HG03064 (cell line): ENCODE data around the gene TDRD12.
A peak's percentile ranks its signal among the peaks of the same experiment; 100 is the strongest.
"Not testable (repeated sequence)": the region's sequence is repeated elsewhere in the genome, so short reads cannot be mapped to it uniquely, and the experiment has no call there.

ENCODE experiments used
- ATAC-seq: cut with Tn5 transposase; IDR thresholded peaks from one replicate; pipeline ENCODE4 v1.9.1; 2021; ENCODE audit warnings: low read depth; ENCODE audit not compliant: unreplicated experiment

The TDRD12 gene

DNA sequence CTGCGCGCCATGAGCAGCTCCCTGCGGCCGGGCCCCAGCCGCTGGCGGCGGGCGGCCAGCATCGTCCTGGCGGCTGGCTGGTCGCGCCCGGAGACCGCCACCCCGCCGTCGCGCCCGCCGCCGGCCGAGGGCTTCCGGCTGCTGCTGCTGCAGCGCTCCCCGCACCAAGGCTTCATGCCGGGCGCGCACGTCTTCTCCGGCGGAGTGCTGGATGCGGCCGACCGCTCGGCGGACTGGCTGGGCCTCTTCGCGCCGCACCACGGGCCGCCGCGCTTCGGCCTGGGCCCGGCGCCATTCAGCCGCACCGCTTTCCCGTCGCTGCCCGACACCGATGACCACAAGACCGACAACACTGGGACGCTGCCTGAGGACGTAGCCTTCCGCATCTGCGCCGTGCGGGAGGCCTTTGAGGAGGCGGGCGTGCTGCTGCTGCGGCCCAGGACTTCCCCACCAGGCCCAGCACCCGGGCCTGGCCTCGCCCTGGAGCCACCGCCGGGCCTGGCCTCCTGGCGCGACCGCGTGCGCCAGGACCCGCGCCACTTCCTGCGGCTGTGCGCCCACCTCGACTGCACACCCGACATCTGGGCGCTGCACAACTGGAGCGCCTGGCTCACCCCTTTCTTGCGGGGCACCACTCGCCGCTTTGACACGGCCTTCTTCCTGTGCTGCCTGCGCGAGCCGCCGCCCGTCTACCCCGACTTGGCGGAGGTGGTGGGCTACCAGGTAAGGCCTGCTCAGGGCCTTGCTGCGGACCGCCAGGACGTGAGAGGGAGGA is 27.4 kb upstream of the TDRD12 start:
- ATAC-seq: peak; percentile 62

DNA sequence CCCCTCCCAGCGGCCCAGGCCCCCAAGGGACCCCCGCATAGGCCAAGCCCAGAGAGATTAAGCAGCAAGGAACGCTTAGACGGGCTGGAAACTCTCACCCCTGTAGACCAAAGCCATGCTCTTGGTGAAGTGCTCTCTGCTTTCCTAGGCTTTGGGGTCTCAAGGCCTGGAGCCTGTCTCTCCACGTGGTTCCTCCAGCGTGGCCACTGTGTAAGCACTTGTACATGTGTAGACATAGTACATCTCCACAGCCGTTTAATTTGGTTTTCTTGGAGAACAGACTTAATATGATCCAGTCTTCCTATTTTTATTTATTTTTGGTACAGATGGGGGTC is 26.9 kb upstream of the TDRD12 start:
- ATAC-seq: peak; percentile 11

DNA sequence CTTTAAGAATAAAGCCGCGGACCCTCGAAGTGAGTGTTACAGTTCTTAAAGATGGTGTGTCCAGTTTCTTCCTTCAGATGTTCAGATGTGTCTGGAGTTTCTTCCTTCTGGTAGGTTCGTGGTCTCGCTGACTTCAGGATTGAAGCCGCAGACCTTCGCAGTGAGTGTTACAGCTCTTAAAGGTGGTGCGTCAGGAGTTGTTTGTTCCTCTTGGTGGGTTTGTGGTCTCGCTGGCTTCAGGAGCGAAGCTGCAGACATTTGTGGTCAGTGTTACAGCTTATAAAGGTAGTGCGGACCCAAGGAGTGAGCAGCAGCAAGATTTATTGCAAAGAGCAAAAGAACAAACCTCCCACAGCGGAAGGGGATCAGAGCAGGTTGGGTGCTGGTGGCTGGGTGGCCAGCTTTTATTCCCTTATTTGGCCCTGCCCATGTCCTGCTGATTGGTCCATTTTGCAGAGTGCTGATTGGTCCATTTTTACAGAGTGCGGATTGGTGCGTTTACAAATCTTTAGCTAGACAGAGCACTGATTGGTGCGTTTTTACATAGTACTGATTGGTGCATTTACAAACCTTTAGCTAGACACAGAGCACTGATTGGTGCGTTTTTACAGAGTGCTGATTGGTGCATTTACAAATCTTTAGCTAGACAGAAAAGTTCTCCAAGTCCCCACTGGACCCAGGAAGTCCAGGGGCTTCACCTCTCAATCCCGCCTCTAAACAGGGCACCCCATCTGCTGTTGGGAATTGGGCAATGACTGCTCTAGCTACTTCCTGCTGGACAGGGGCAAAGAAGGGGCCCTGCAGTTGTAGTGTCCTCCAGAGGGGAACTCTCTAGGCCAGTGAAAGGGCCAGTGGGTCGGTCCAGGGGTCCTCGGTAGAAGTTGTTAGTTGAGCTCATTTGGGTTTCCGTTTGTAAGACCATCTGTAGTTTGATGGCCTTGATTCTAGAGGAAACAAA is 26.1 kb upstream of the TDRD12 start:
- not testable (repeated sequence) for ATAC-seq

DNA sequence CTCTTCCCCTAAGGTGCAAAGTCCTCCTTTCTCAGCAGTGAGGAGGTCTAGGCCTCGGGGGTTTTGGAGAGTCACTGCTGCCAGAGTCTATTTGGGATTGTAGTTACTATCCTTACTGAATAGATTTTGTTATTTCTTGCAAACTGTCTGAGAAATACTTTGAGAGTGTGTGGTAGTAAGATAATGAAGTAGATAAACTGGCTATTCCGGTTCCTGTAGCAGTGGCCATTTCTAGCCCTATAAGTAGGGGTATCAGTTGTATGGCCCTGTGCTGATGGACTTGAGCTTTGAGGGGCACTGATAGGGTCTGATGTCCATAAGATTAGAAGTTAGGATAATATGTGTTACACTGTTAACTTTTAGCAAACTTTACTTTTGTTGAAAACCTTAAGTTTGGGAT is 25.3 kb upstream of the TDRD12 start:
- not testable (repeated sequence) for ATAC-seq

DNA sequence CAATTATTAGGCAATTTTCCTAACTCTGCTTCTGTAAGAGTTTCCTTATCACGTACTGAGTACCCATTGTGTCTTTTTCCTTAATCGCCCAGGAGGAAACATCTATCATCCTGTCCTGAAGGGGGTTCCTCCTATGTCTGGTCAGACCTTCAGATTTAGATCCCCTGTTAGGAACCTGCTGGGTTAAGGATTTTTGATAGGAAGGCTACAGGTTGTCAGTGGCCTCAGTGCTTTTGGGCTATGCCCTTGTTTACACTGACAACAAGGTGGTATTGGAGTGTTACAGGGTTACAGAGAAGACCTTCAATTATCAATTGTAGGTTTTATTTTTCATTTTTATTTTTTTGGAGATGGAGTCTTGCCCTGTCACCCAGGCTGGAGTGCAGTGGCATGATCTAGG is 24.7 kb upstream of the TDRD12 start:
- not testable (repeated sequence) for ATAC-seq

DNA sequence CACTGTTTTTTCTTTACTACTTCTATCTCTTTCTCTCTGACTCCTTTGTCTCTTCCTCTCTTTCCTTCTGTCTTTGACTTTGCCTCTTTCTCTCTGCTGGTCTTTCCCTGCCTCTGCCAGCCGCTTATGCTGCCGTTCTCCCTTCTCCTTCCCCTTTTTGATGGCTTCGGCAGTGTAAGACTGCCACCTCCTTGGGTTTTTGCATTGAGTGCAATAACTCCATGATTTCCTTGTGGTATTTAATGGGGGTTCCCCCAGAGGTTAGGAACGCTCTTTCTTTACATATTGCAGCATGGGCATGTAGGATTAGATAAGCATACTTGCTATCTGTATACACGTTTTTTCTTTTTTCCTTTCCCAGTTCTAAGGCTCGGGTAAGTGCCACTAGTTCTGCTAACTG is 24.1 kb upstream of the TDRD12 start:
- ATAC-seq: not testable (repeated sequence)

DNA sequence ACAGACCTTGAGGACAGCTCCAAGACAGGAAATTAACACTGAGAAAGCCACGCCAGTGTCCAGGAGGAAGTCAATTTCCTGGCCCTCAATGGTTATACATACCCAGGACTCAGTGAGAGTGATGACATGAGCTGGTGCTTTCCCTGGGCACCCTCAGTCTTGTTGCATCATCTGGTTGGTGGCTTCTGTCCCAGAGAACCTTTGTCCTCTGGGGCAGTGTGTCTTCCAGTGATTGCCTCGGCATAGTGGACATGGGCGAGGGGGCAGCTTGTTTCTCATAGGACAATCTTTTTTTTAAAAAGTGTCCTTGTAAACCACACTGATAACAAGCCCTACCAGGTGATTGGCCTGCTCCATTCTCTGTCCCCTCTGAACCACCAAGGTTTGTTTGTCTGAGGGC is 22.8 kb upstream of the TDRD12 start:
- not testable (repeated sequence) for ATAC-seq

DNA sequence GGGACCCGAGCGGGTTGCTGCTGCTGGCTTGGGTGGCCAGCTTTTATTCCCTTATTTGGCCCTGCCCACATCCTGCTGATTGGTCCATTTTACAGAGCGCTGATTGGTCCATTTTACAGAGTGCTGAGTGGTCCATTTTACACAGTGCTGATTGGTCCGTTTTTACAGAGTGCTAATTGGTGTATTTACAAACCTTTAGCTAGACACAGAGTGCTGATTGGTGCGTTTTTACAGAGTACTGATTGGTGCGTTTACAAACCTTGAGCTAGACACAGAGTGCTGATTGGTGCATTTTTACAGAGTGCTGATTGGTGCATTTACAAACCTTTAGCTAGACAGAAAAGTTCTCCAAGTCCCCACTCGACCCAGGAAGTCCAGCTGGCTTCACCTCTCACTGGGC is 19.4 kb upstream of the TDRD12 start:
- ATAC-seq: not testable (repeated sequence)

DNA sequence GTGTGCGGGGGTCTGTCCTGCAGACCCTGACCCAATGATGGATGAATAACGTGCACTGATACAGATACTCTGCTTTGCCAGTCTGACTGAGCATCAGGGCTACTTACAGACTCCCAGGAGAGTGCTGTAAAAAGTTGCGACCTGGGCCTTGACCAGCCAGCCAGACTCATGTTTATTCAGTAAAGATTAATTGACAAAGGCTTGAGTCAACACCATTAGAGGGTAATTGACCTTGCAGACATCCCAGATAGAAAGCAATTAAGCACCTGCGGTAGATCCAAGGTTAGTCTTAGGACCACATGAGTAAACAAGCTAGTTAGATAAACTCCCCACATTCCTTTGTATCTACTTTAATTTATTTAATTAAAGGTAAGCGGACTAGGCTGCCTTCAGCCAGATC is 17.6 kb upstream of the TDRD12 start:
- no peak for ATAC-seq

DNA sequence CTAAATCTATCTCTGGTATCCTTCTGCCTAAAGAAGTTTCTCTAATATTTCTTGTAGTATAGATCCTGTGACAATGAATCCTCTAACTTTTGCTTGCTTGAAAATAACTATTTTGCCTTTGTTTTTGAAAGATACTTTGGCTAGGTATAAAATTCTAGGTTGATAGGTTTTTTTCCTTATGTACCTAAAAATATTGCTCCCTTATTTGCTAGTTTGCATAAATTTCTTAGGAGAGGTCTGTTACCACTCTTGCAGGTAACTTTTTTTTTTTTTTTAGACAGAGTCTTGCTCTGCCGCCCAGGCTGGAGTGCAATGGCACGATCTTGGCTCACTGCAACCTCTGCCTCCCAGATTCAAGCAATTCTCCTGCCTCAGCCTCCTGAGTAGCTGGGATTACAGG is 15.6 kb upstream of the TDRD12 start:
- not testable (repeated sequence) for ATAC-seq

DNA sequence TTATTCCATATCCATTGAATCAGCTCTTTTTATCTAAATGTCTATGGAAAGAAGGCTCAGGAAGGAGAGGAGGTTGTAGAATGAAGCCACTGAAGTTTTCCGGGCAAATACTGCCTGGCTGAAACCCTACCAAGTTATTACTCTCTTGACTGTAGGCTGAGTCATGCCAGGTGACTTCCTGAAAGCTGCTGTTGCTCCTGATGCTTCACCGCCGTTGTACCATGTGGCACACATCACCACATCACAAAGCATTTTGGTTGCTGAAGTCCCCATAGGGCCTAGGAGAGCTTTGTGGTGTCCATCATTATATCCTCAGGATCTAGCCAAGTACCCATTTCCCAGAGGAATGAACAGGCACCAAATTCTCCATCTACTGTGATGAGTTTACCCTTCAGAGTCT is 11.1 kb upstream of the TDRD12 start:
- no peak for ATAC-seq

DNA sequence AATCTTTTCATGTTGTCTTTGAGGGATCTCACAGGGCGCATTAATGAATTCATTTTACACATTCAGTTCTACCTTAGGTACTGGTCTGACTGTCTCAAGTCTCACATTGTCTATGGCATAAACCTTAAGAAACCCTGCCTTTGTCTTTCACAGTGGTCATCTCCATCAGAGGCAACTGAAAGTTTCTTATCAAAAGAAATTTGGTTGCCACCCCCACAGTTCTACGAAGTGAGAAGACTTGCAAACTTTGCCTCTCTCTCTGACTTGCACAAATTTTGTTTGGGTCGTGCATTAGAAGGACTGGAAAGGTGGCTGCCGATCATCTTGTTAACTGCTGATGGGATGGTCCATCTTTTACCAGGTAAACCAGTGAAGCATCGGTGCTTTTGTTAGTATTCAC is 10.5 kb upstream of the TDRD12 start:
- ATAC-seq: no peak

DNA sequence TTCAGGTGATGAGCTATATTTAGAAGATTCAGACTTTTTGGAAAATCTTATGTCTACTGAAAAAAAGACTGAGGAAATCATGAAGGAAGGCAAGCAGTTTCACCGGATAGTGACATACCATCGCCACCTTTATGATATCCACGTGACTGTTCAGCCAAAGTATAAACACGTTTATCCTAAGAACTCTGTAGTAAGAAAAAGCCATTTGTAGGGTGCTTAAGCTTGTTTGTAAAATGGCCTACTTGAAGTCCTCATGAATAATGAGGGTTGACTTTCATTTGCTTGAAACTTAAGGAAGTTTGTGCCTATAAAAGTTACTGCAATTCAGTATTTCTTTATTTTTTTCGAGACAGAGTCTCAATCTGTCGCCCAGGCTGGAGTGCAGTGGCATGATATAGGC is 7.8 kb upstream of the TDRD12 start:
- ATAC-seq: no peak

DNA sequence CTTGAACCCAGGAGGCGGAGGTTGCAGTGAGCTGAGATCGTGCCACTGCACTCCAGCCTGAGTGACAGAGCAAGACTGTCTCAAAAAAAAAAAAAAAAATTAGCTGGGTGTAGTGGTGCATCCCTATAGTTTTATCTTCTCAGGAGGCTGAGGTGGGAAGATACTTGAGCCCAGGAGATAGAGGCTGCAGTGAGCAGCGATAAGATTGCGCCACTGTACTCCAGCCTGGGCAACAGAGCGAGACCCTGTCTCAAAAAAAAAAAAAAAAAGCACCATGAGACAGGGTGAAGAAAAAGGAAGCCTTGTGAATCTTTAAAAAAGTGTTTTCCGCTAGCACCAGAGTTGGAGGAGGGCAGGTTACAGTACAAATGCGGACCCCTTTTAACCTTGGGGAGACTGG is 3.4 kb upstream of the TDRD12 start:
- ATAC-seq: not testable (repeated sequence)

DNA sequence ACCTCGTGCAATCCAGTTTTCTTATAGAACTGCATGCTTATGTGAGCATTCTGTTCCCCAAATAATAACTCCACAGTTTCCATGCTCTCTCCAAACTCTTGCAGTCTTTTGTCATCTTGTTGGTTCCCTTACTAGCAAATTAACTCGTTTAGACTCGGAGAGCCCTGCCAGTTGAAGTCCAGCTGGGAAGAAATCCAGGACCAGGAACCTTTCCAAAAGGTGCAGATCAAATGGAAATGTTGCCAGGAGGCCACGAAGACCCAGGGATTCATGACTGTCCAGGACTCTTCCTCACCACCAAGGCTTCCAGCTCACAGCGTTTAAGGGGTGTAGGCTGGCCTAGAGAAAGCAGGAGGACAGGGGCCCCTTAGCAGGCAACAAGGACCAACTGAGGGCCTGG is 2.1 kb upstream of the TDRD12 start:
- ATAC-seq: no peak

DNA sequence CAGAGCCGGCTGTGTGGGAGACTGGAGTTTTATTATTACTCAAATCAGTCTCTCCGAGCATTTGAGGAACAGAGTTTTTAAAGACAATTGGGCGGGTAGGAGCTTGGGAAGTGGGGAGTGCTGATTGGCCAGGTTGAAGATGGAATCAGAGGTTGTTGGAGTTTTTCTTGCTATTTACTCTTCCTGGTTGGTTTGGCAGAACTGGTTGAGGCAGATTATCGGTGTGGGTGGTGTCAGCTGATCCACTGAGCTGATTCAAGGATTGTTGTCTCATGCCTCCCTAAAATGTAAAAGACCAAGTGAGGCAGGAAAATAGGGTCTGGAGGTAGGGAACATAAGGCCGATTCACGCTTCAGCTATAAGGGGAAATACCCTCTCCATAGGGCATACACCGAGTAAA is 1.3 kb upstream of the TDRD12 start:
- ATAC-seq: no peak

DNA sequence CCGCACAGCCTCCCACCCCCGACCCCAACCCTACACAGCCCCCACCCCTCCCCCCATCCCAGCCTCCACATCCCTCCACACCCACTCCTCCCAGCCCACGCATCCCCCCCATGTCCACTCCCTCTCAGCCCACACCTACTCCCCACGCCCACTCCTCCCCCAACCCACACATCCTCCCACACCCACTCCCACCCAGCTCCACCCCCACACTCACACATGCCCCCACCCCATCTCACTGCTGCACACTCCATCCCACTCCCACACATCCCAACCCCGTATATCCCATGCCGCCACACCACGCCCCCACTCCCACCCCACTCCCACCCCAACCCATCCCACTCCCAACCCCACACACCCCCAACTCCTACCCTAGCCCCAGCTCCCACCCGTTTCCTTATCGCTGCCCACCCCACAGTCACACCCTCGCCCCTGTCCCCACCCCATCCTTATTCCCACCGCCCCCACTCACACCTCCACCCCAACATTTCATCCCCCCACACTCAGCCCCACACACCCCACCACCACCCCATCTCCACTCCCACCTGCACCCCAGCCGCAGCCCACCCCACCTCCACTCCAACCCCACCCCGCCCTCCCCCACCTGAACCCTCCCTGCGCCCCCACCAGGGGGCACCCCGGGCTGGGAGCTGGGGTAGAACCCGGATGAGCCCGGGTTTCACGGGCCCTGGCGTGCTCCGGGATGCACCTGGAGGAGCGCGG is 809 bp downstream of the TDRD12 start:
- ATAC-seq: no peak

DNA sequence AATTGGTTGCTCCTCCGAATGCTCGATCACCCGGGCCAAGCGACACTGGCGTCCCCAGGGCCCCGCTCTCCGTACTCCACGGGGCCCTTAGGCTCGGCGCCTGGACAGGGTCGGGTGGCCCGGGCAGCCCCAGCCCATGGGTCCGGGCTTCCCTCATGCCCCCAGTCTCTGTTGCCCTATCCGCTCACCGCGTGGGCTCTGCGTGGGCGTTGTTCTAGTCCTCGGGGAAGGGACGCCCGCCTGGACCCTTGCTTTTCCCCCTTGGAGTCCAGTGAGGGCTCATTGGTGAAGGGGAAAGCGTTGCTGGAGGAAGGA is 1.3 kb downstream of the TDRD12 start:
- ATAC-seq: no peak

DNA sequence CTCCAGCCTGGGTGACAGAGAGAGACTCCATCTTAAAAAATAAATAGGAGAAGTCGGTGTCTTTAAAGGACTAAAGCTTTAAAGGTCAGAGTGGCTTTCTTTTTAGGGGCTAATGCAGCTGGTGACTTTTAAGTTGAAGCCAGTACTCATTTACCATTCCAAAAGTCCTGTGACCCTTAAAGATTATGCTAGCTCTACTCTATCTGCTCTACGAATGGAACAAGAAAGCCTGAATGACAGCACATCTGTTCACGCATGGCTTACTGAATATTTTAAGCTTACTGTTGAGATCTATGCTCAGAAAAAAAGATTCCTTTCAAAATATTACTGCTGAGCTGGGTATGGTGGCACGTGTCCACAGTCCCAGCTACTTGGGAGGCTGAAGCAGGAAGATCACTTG is 16.4 kb downstream of the TDRD12 start:
- ATAC-seq: no peak

DNA sequence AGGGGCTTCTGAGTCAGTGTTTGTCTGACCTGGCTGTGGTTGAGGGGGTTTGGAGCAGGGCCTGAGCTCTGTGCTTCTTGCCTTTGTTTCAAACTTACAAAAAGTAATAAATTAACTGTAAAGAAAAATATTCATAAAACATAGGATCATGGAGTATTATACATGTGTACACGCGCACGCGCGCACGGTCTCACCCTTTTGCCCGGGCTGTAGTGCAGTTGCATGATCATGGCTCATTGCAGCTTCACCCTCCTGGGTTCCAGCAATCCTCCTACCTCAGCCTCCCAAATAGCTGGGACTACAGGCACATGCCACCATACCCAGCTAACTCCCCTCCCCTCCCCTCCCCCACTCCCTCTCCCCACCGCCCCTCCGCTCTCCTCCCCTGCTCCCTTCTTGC is 23.5 kb downstream of the TDRD12 start:
- ATAC-seq: no peak

DNA sequence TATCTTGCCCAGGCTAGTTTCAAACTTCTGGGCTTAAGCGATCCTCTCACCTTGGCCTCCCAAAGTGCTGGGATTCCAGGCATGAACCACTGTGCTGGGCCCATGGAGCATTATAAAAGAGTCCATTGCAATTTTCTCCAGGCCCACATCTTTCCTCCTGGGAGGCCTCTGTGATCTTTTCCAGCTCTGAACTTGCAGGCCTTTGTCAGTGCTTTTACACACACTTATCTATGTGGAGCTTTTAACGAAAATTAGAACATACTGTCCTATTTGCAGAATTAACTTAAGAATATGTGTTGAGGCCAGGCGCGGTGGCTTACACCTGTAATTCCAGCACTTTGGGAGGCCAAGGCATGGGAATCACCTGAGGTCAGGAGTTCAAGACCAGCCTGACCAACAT is 23.9 kb downstream of the TDRD12 start:
- no peak for ATAC-seq
